IMR-90 (cell line): Measurements from ENCODE around the gene TRAF3IP1. TPM values are rescaled to one million over a fixed set of nuclear protein-coding genes. Genes with fewer than 3 reads are reported as not detected.

Source experiments
- ATAC-seq: fragments of 200-7000 bp; cut with Tn5 transposase; 2 replicates; pipeline ENCODE4 v1.9.1; 2020; ENCODE audit warnings: low read depth, mild to moderate bottlenecking, moderate library complexity
- BruUV-seq: library from RNA; stranded (reverse); fragments of 400-500 nt; replicated peaks from 2 replicates; lab custom pipeline; 2021; lab: Mats Ljungman, UMichigan
- CTCF ChIA-PET: fragments of 300-600 bp; formaldehyde crosslinking; extraction: SDS; loops from one replicate; lab custom pipeline; 2021; ENCODE audit warnings: antibody characterized with exemption; lab: Yijun Ruan, JAX
- POLR2A ChIA-PET: fragments of 300-600 bp; sonication (Branson Sonifier 250); formaldehyde crosslinking; loops from one replicate; lab custom pipeline; 2022; ENCODE audit warnings: antibody characterized with exemption; ENCODE audit not compliant: unreplicated experiment; lab: Charles Lee
- DNase-seq: peaks from one replicate; pipeline ENCODE4 v3.0.0; 2013
- H2AFZ ChIP-seq: replicated peaks from 2 replicates; pipeline ENCODE3; 2013; ENCODE audit warnings: low read length, mild to moderate bottlenecking; ENCODE audit not compliant: poor library complexity
- H2AK5ac ChIP-seq: 2 replicates; pipeline ENCODE4 v1.6.1; 2013; ENCODE audit warnings: low read depth, low read length, inconsistent platforms
- H2AK9ac ChIP-seq: replicated peaks from 2 replicates; pipeline ENCODE3; 2013; ENCODE audit warnings: mild to moderate bottlenecking, low read depth, low read length, moderate library complexity; ENCODE audit not compliant: poor library complexity
- H2BK120ac ChIP-seq: 2 replicates; pipeline ENCODE4 v1.6.1; 2013; ENCODE audit warnings: low read depth, low read length, inconsistent platforms
- H2BK15ac ChIP-seq: 3 replicates; pipeline ENCODE4 v1.6.1; 2013; ENCODE audit warnings: low read depth, low read length, inconsistent platforms
- H2BK20ac ChIP-seq: 2 replicates; pipeline ENCODE4 v1.6.1; 2013; ENCODE audit warnings: low read depth, mild to moderate bottlenecking, inconsistent platforms, low read length, moderate library complexity
- H2BK5ac ChIP-seq: 2 replicates; pipeline ENCODE4 v1.6.1; 2013; ENCODE audit warnings: mild to moderate bottlenecking, low read depth, low read length, inconsistent platforms; ENCODE audit not compliant: poor library complexity, severe bottlenecking
- H3K14ac ChIP-seq: replicated peaks from 2 replicates; pipeline ENCODE4 v1.6.1; 2013; ENCODE audit warnings: low read depth, low read length, inconsistent platforms
- H3K18ac ChIP-seq: 2 replicates; pipeline ENCODE4 v1.6.1; 2013; ENCODE audit warnings: low read depth, low read length, control low read depth
- H3K23ac ChIP-seq: 2 replicates; pipeline ENCODE4 v1.6.1; 2013; ENCODE audit warnings: low read depth, low read length, inconsistent platforms
- H3K27ac ChIP-seq: 2 replicates; pipeline ENCODE4 v1.5.1; 2013; ENCODE audit warnings: mild to moderate bottlenecking, control low read depth, low read length; ENCODE audit not compliant: insufficient read depth
- H3K27me3 ChIP-seq: 2 replicates; pipeline ENCODE4 v1.6.1; 2013; ENCODE audit warnings: low read length; ENCODE audit not compliant: control insufficient read depth, insufficient read depth
- H3K36me3 ChIP-seq: 2 replicates; pipeline ENCODE4 v1.6.1; 2013; ENCODE audit warnings: low read length, mixed read lengths; ENCODE audit not compliant: control insufficient read depth, insufficient read depth
- H3K4ac ChIP-seq: 2 replicates; pipeline ENCODE4 v1.6.1; 2013; ENCODE audit warnings: low read depth, low read length, inconsistent platforms
- H3K4me1 ChIP-seq: 2 replicates; pipeline ENCODE4 v1.6.1; 2013; ENCODE audit warnings: low read length, mixed read lengths; ENCODE audit not compliant: control insufficient read depth, insufficient read depth
- H3K4me2 ChIP-seq: 2 replicates; pipeline ENCODE4 v1.6.1; 2013; ENCODE audit warnings: low read depth, mild to moderate bottlenecking, control low read depth, low read length, moderate library complexity
- H3K4me3 ChIP-seq: 2 replicates; pipeline ENCODE4 v1.5.1; 2013; ENCODE audit warnings: low read depth, mild to moderate bottlenecking, control low read depth, low read length, moderate library complexity; ENCODE audit not compliant: insufficient read depth
- H3K56ac ChIP-seq: 2 replicates; pipeline ENCODE4 v1.6.1; 2013; ENCODE audit warnings: low read length, inconsistent platforms; ENCODE audit not compliant: insufficient read depth; ENCODE audit errors: extremely low read depth
- H3K79me1 ChIP-seq, 2 experiments: 2 replicates each; pipeline ENCODE4 v1.6.1; 2013; ENCODE audit warnings: low read length in 2 of 2, inconsistent platforms in 1 of 2, low read depth in 1 of 2
- H3K9ac ChIP-seq: 2 replicates; pipeline ENCODE4 v1.6.1; 2013; ENCODE audit warnings: low read depth, low read length, control low read depth
- H3K9me1 ChIP-seq: 2 replicates; pipeline ENCODE4 v1.6.1; 2013; ENCODE audit warnings: low read length, inconsistent platforms; ENCODE audit not compliant: insufficient read depth
- H3K9me3 ChIP-seq: 2 replicates; pipeline ENCODE4 v1.6.1; 2013; ENCODE audit warnings: low read length; ENCODE audit not compliant: control insufficient read depth, insufficient read depth
- H4K20me1 ChIP-seq: 2 replicates; pipeline ENCODE4 v1.6.1; 2013; ENCODE audit warnings: low read length, inconsistent platforms; ENCODE audit not compliant: insufficient read depth
- H4K5ac ChIP-seq: 2 replicates; pipeline ENCODE4 v1.6.1; 2013; ENCODE audit warnings: mild to moderate bottlenecking, low read depth, low read length, control low read depth
- H4K8ac ChIP-seq, 2 experiments: 2 replicates each; pipeline ENCODE4 v1.6.1; 2013; ENCODE audit warnings: low read depth in 2 of 2, low read length in 2 of 2, control low read depth in 1 of 2, inconsistent platforms in 1 of 2
- H4K91ac ChIP-seq: 2 replicates; pipeline ENCODE4 v1.6.1; 2013; ENCODE audit warnings: low read depth, low read length, inconsistent platforms; ENCODE audit not compliant: insufficient read depth
- BHLHE40 ChIP-seq: fragments of 150-350 bp; IDR thresholded peaks from 2 replicates; pipeline ENCODE4 v1.6.1; 2016; ENCODE audit warnings: mild to moderate bottlenecking, low read depth, low read length
- CEBPB ChIP-seq: IDR thresholded peaks from 2 replicates; pipeline ENCODE4 v1.6.1; 2012; ENCODE audit warnings: low read depth, low read length, improper control_type of control experiment
- ELK1 ChIP-seq: fragments of 150-350 bp; IDR thresholded peaks from 2 replicates; pipeline ENCODE4 v1.6.1; 2016; ENCODE audit warnings: low read depth, mild to moderate bottlenecking, low read length, moderate library complexity, borderline replicate concordance
- MAZ ChIP-seq: IDR thresholded peaks from 2 replicates; pipeline ENCODE4 v1.6.1; 2012; ENCODE audit warnings: low read depth, mild to moderate bottlenecking, low read length, improper control_type of control experiment, moderate library complexity, borderline replicate concordance
- POLR2A ChIP-seq: IDR thresholded peaks from 2 replicates; pipeline ENCODE4 v1.6.1; 2012; ENCODE audit warnings: mild to moderate bottlenecking, low read depth, low read length
- WGBS, 2 experiments: methylation state at CpG; one replicate each; pipeline versions ENCODE4 v1.1.5 to v1.1.7; 2013; ENCODE audit warnings: missing lambda C conversion rate in 2 of 2; ENCODE audit not compliant: insufficient read length in 1 of 2; ENCODE audit errors: extremely low coverage in 2 of 2; 5-methylcytosine and 5-hydroxymethylcytosine counted together
- dilution Hi-C: fragments of 300-500 bp; cut with HindIII; formaldehyde crosslinking; loops from one replicate; pipeline ENCODE4 v1.14.3; 2018; ENCODE audit warnings: low sequenced_read_pairs; ENCODE audit not compliant: unreplicated experiment
- in situ Hi-C: fragments of 300-500 bp; cut with MboI; formaldehyde crosslinking; loops from 3 replicates; pipeline ENCODE4 v1.14.3; 2019; ENCODE audit warnings: low sequenced_read_pairs, inconsistent platforms, mixed read lengths
- intact Hi-C: fragments of 100-400 bp; cut with micrococcal nuclease; formaldehyde crosslinking; loops from 2 replicates; pipeline ENCODE4 v1.10.0; 2022
- polyA plus RNA-seq, 3 experiments: library from polyadenylated mRNA; depleted of rRNA; stranded (reverse); fragments of >200 nt; gene quantifications; 2 replicates each; pipeline ENCODE4 v1.2.3, GENCODE V29; 2012; ENCODE audit warnings: low replicate concordance in 1 of 3
- total RNA-seq: library from RNA; depleted of rRNA; stranded (reverse); fragments of >200 nt; gene quantifications from 2 replicates; pipeline ENCODE4 v1.2.3, GENCODE V29; 2012

Gene TRAF3IP1
- total and polyA plus RNA-seq, 2 of the 4 experiments (the other 2 are of a cell fraction) = 5.9 to 8.3 TPM

DNA sequence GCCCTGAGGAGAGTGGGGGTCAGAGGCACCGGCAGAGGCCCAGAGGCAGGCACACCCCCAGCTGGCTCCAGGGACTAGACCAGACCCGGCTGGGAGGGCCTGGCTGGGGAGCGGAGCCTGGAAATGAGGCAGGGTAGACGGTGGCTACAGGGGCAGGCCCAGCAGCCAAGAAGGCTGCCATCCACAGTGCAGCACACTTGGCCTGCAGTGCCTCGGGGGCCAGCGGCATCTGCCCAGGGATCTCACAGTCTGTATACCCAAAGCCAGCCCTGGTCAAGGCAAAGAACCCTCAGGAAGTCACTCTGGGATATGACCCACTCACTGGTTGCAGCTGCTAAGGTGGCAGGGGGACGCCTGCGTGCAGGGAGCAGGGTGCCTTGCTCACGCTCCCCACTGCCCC is 49.7 kb upstream of the TRAF3IP1 start:
- ChIA-PET CTCF (no interaction called here), POLR2A (no interaction called here)
- Histone ChIP-seq H3K18ac (no peak overlapping the region), H3K27ac (no peak overlapping the region), H4K91ac (no peak overlapping the region), H3K79me1 (no peaks in the 10 kb centered on the region), H2BK20ac (no peak overlapping the region), H2AFZ (no peak overlapping the region), H4K20me1 (no peaks in the 10 kb centered on the region), H3K27me3 (no peaks in the 10 kb centered on the region), H2AK9ac (no peak overlapping the region), H3K9ac (no peak overlapping the region), H2BK120ac (no peak overlapping the region), H2BK5ac (no peak overlapping the region), H3K9me1 (peaks cover 6% of the 10 kb centered on the region; the same call in 1 of the 2 replicates), H3K4me3 (no peak overlapping the region), H4K5ac (no peak overlapping the region), H3K14ac (no peak overlapping the region), H3K4me1 (0 out of 2 replicates have a peak, but pooled peaks cover 1% of the 10 kb centered on the region), H4K8ac (no peak overlapping the region), H3K23ac (no peak overlapping the region), H2BK15ac (no peak overlapping the region), H3K9me3 (no peaks in the 10 kb centered on the region), H2AK5ac (no peak overlapping the region), H3K56ac (no peak overlapping the region), H3K36me3 (peaks cover 21% of the 10 kb centered on the region), H3K4ac (no peak overlapping the region), H3K4me2 (no peak overlapping the region)
- dilution Hi-C loops = no loop called here
- BruUV-seq = no TSS peak
- intact Hi-C loops = no loop called here
- no peak for TF ChIP-seq MAZ
- no peak for TF ChIP-seq BHLHE40
- no peak for TF ChIP-seq ELK1
- no peak for TF ChIP-seq POLR2A
- no peak for TF ChIP-seq CEBPB
- ATAC-seq (no peak), DNase-seq (no peak)
- in situ Hi-C loops = no loop called here
- WGBS, 2 experiments = 73% methylated on average over 4 of the region's 9 CpGs; no CpG with 5 or more reads in 1 of the 2 experiments
